Thoracic aorta (tissue), 2 donors: Measurements from ENCODE around the gene EOLA2. TPM values are rescaled to one million over a fixed set of nuclear protein-coding genes. Genes with fewer than 3 reads are reported as not detected.

Experiments
- ATAC-seq: fragments of 150-250 bp; one replicate; pipeline ENCODE4 v1.8.0; 2017; ENCODE audit warnings: low read depth; ENCODE audit not compliant: insufficient number of reproducible peaks, low FRiP score
- DNase-seq: peaks from one replicate; pipeline ENCODE4 v3.0.0-alpha.2; 2020; ENCODE audit warnings: low spot score
- H3K27ac ChIP-seq, 2 donors: fragments of 200-600 bp; sonication (generic); 1 replicate in 1 of 2; 2 replicates in 1 of 2; pipeline ENCODE4 v1.5.1; 2016; ENCODE audit warnings: mild to moderate bottlenecking in 2 of 2, moderate library complexity in 2 of 2
- H3K27me3 ChIP-seq: fragments of 200-600 bp; sonication (generic); replicated peaks from 2 replicates; pipeline ENCODE4 v1.6.0; 2016; ENCODE audit warnings: mild to moderate bottlenecking; ENCODE audit not compliant: insufficient read depth
- H3K36me3 ChIP-seq: fragments of 200-600 bp; sonication (generic); one replicate; pipeline ENCODE4 v1.5.1; 2016
- H3K4me1 ChIP-seq, 2 donors: fragments of 200-600 bp; sonication (generic); 1 replicate in 1 of 2; 2 replicates in 1 of 2; pipeline versions ENCODE4 v1.5.1 to v1.6.0; 2016; ENCODE audit warnings: low read depth in 2 of 2, mild to moderate bottlenecking in 1 of 2; ENCODE audit not compliant: control insufficient read depth in 1 of 2
- H3K4me3 ChIP-seq: fragments of 200-600 bp; sonication (generic); 2 replicates; pipeline ENCODE4 v1.5.1; 2016; ENCODE audit warnings: mild to moderate bottlenecking
- H3K9me3 ChIP-seq: fragments of 200-600 bp; sonication (generic); 2 replicates; pipeline ENCODE4 v1.5.1; 2016
- CTCF ChIP-seq: fragments of 200-600 bp; sonication (generic); IDR thresholded peaks from one replicate; pipeline ENCODE4 v1.5.1; 2019; ENCODE audit warnings: antibody characterized with exemption
- total RNA-seq, 2 donors: library from RNA; depleted of rRNA; stranded (reverse); fragments of >200 nt; gene quantifications; one replicate each; pipeline versions ENCODE4 v1.1.0 to v1.2.3, GENCODE V29; 2016

Gene EOLA2
- total RNA-seq, 2 donors from 2014 or later: 34.6 to 56.7 TPM

GRCh38 chrX:149962859-149963757 is 24.8 kb upstream of the EOLA2 start:
- Histone ChIP-seq H3K36me3 (no peaks in the 10 kb centered on the region), H3K9me3 (no peaks in the 10 kb centered on the region), H3K27me3 (no peaks in the 10 kb centered on the region), H3K4me1 (no peaks in the 10 kb centered on the region), H3K27ac (no peak overlapping the region), H3K4me3 (no peak overlapping the region)
- DNase-seq (no peak), ATAC-seq (no peak)
- peak; percentile 53 for TF ChIP-seq CTCF

GRCh38 chrX:149962010-149962409 is 23.7 kb upstream of the EOLA2 start:
- H3K27me3 ChIP-seq: no peaks in the 10 kb centered on the region
- DNase-seq (no peak), ATAC-seq (no peak)
- no peaks in the 10 kb centered on the region for H3K4me1 ChIP-seq
- no peak overlapping the region for H3K4me3 ChIP-seq
- H3K36me3 ChIP-seq: no peaks in the 10 kb centered on the region
- no peak overlapping the region for H3K27ac ChIP-seq
- TF ChIP-seq CTCF: no peak
- H3K9me3 ChIP-seq: no peaks in the 10 kb centered on the region

- no peak overlapping the region for H3K4me3 ChIP-seq
- TF ChIP-seq CTCF: no peak
- no peaks in the 10 kb centered on the region for H3K27me3 ChIP-seq
- no peak for DNase-seq
- H3K4me1 ChIP-seq: no peaks in the 10 kb centered on the region
- no peak for ATAC-seq
- no peaks in the 10 kb centered on the region for H3K9me3 ChIP-seq
- H3K27ac ChIP-seq: no peak overlapping the region
- H3K36me3 ChIP-seq: no peaks in the 10 kb centered on the region
Observed at GRCh38 chrX:149961572-149961971, 23.3 kb upstream of the EOLA2 start.

- peak; percentile 60 for ATAC-seq
- H3K4me3 ChIP-seq: no peak overlapping the region
- H3K4me1 ChIP-seq: peaks cover 0 to 4% of the 10 kb centered on the region in 2 donors
- no peaks in the 10 kb centered on the region for H3K27me3 ChIP-seq
- peak overlapping the region in 1 of 2 donors; percentile 26 for H3K27ac ChIP-seq
- no peak for DNase-seq
- H3K36me3 ChIP-seq: no peaks in the 10 kb centered on the region
- no peaks in the 10 kb centered on the region for H3K9me3 ChIP-seq
- TF ChIP-seq CTCF: peak; percentile 27
Observed at GRCh38 chrX:149950681-149951080, 12.4 kb upstream of the EOLA2 start.

- no peak for TF ChIP-seq CTCF
- Histone ChIP-seq H3K4me1 (peaks cover 0 to 4% of the 10 kb centered on the region in 2 donors), H3K27ac (peak overlapping the region in 1 of 2 donors; percentile 26), H3K36me3 (no peaks in the 10 kb centered on the region), H3K4me3 (no peak overlapping the region), H3K9me3 (no peaks in the 10 kb centered on the region), H3K27me3 (no peaks in the 10 kb centered on the region)
- no peak for DNase-seq
- no peak for ATAC-seq
Observed at GRCh38 chrX:149949743-149950436, 11.6 kb upstream of the EOLA2 start.
